ENCODE results near the gene PALD1.

Gene PALD1

GRCh38 chr10:70458329-70459060, 20.1 kb upstream of the PALD1 start:
- peak; percentile 61 for DNase-seq

GRCh38 chr10:70459061-70459773, 19.4 kb upstream of the PALD1 start:
- no peak for DNase-seq

GRCh38 chr10:70459774-70460490, 18.6 kb upstream of the PALD1 start:
- DNase-seq: no peak

- DNase-seq: peak; percentile 48
Measured at GRCh38 chr10:70461397-70462348, 16.9 kb upstream of the PALD1 start.

GRCh38 chr10:70462349-70462984, 16.1 kb upstream of the PALD1 start:
- no peak for DNase-seq

GRCh38 chr10:70465278-70465677, 13.3 kb upstream of the PALD1 start:
- no peak for DNase-seq

- DNase-seq: no peak
Measured at GRCh38 chr10:70465832-70466231, 12.7 kb upstream of the PALD1 start.

- DNase-seq: no peak
Measured at GRCh38 chr10:70466951-70467350, 11.6 kb upstream of the PALD1 start.

- DNase-seq: no peak
Measured at GRCh38 chr10:70472799-70473454, 5.6 kb upstream of the PALD1 start.

GRCh38 chr10:70474780-70475179, 3.8 kb upstream of the PALD1 start:
- DNase-seq: no peak

GRCh38 chr10:70475661-70476060, 2.9 kb upstream of the PALD1 start:
- no peak for DNase-seq

- no peak for DNase-seq
Measured at GRCh38 chr10:70476249-70477035, 2.1 kb upstream of the PALD1 start.

- peak; percentile 74 for DNase-seq
Measured at GRCh38 chr10:70477661-70478162, 855 bp upstream of the PALD1 start.

- DNase-seq: no peak
Measured at GRCh38 chr10:70479165-70479581, 606 bp downstream of the PALD1 start.

- no peak for DNase-seq
Measured at GRCh38 chr10:70479626-70480238, 1.2 kb downstream of the PALD1 start.

- DNase-seq: peak; percentile 15
Measured at GRCh38 chr10:70480239-70480861, 1.8 kb downstream of the PALD1 start.

- DNase-seq: no peak
Measured at GRCh38 chr10:70481105-70481504, 2.5 kb downstream of the PALD1 start.

- DNase-seq: no peak
Measured at GRCh38 chr10:70481831-70482530, 3.4 kb downstream of the PALD1 start.
